Measurements from ENCODE around the gene CDC42EP4.
"Not testable (repeated sequence)": the region's sequence is repeated elsewhere in the genome, so short reads cannot be mapped to it uniquely, and the experiment has no call there.

The CDC42EP4 gene

GRCh38 chr17:73278465-73279453 lies 33.0 kb downstream of the CDC42EP4 start:
- DNase-seq (ENCODE audit: low read depth): peak; percentile 52

GRCh38 chr17:73278049-73278464 lies 33.7 kb downstream of the CDC42EP4 start:
- no peak for DNase-seq (ENCODE audit: low read depth)

- DNase-seq (ENCODE audit: low read depth): no peak
Observed at GRCh38 chr17:73274490-73274889, 37.3 kb downstream of the CDC42EP4 start.

GRCh38 chr17:73272906-73273218 lies 38.9 kb downstream of the CDC42EP4 start:
- DNase-seq (ENCODE audit: low read depth): no peak

- DNase-seq (ENCODE audit: low read depth): no peak
Observed at GRCh38 chr17:73271072-73271471, 40.7 kb downstream of the CDC42EP4 start.

- DNase-seq (ENCODE audit: low read depth): no peak
Observed at GRCh38 chr17:73269791-73270190, 42.0 kb downstream of the CDC42EP4 start.

GRCh38 chr17:73269329-73269615 lies 42.5 kb downstream of the CDC42EP4 start:
- DNase-seq (ENCODE audit: low read depth): no peak

GRCh38 chr17:73268582-73269328 lies 43.0 kb downstream of the CDC42EP4 start:
- no peak for DNase-seq (ENCODE audit: low read depth)

- no peak for DNase-seq (ENCODE audit: low read depth)
Observed at GRCh38 chr17:73267648-73268537, 43.9 kb downstream of the CDC42EP4 start.

GRCh38 chr17:73266796-73267195 lies 45.0 kb downstream of the CDC42EP4 start:
- DNase-seq (ENCODE audit: low read depth): no peak

GRCh38 chr17:73265646-73266640 lies 45.9 kb downstream of the CDC42EP4 start:
- no peak for DNase-seq (ENCODE audit: low read depth)

GRCh38 chr17:73264448-73264847 lies 47.4 kb downstream of the CDC42EP4 start:
- DNase-seq (ENCODE audit: low read depth): not testable (repeated sequence)

GRCh38 chr17:73262676-73263642 lies 48.8 kb downstream of the CDC42EP4 start:
- DNase-seq (ENCODE audit: low read depth): no peak

- DNase-seq (ENCODE audit: low read depth): no peak
Observed at GRCh38 chr17:73261952-73262675, 49.7 kb downstream of the CDC42EP4 start.

GRCh38 chr17:73261617-73261951 lies 50.2 kb downstream of the CDC42EP4 start, which contains the start of gene CPSF4L:
CPSF4L (minus strand) TSS chr17:73261880; CDS start chr17:73261818, 62 bp downstream.
- no peak for DNase-seq (ENCODE audit: low read depth)

GRCh38 chr17:73257516-73257915 lies 54.3 kb downstream of the CDC42EP4 start:
- DNase-seq (ENCODE audit: low read depth): no peak

GRCh38 chr17:73256220-73256619 lies 55.6 kb downstream of the CDC42EP4 start:
- no peak for DNase-seq (ENCODE audit: low read depth)

- peak; percentile 51 for DNase-seq (ENCODE audit: low read depth)
Observed at GRCh38 chr17:73255671-73256181, 56.1 kb downstream of the CDC42EP4 start.

GRCh38 chr17:73251871-73252270 lies 59.9 kb downstream of the CDC42EP4 start:
- DNase-seq (ENCODE audit: low read depth): no peak

Measured in EH (cell line).